ENCODE data around the gene FCMR. TPM values are rescaled to one million over a fixed set of nuclear protein-coding genes. Genes with fewer than 3 reads are reported as not detected.

The FCMR gene
- total and polyA plus RNA-seq, 8 donors, result 3.3 to 6.7 (median 4.8) TPM; not detected in 2

GRCh38 chr1:206890125-206891060 lies 31.3 kb downstream of the FCMR start:
- Histone ChIP-seq H3K4me3 (no peak overlapping the region), H3K4me1 (peaks cover 4 to 13% (median 8%) of the 10 kb centered on the region in 4 donors), H3K27ac (no peak overlapping the region), H3K36me3 (no peaks in the 10 kb centered on the region), H3K27me3 (peaks cover 0 to 20% (median 0%) of the 10 kb centered on the region in 3 donors), H3K9me3 (no peaks in the 10 kb centered on the region)
- TF ChIP-seq CTCF (IDR thresholded peaks at IDR 0.05) (no peak), POLR2A (IDR thresholded peaks at IDR 0.05) (no peak), EP300 (IDR thresholded peaks at IDR 0.05) (no peak)
- WGBS, 5 donors, result 51 to 66% (median 60%) methylated on average over 15 of the region's 15 CpGs
- no peak for DNase-seq
- intact Hi-C loops (cut with DNase I; ENCODE audit: low total_unique reads), result no loop called here

DNA sequence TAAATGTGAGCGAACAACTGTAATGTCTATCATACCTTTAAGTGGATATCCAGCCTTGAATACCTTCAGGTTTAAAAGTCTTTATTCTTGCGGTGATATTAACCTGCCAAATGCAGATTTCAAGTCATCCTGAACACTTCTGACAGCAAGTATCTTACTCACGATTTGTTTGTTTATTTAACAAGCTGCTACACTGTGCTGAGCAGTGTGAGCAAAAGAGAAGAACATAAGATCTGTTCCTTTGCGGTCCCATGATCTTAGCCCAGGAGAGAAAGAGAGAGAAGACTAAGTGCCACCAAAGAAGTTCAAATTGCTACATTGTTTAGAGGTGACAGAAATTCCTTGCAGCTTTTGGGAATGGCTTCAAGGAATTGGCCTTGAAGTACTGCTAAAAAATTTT lies 34.0 kb downstream of the FCMR start:
- no peak for TF ChIP-seq POLR2AphosphoS5 (IDR thresholded peaks at IDR 0.05)
- TF ChIP-seq EP300 (IDR thresholded peaks at IDR 0.05), result no peak
- no peak for TF ChIP-seq CTCF (IDR thresholded peaks at IDR 0.05)
- no peak for TF ChIP-seq POLR2A (IDR thresholded peaks at IDR 0.05)
- intact Hi-C loops (cut with DNase I; ENCODE audit: low total_unique reads), result no loop called here
- H3K9me3 ChIP-seq, result no peaks in the 10 kb centered on the region
- H3K4me1 ChIP-seq, result peaks cover 0 to 10% (median 3%) of the 10 kb centered on the region in 4 donors
- DNase-seq, result no peak
- peaks cover 0 to 20% (median 0%) of the 10 kb centered on the region in 3 donors for H3K27me3 ChIP-seq
- H3K27ac ChIP-seq, result no peak overlapping the region
- H3K36me3 ChIP-seq, result no peaks in the 10 kb centered on the region
- H3K4me3 ChIP-seq, result no peak overlapping the region
- WGBS, 5 donors, result 48 to 68% (median 65%) methylated on average over 4 of the region's 4 CpGs

- Histone ChIP-seq H3K27ac (no peak overlapping the region), H3K27me3 (peaks cover 0 to 17% (median 0%) of the 10 kb centered on the region in 3 donors), H3K4me3 (no peak overlapping the region), H3K36me3 (no peaks in the 10 kb centered on the region), H3K4me1 (peaks cover 0 to 10% (median 3%) of the 10 kb centered on the region in 4 donors), H3K9me3 (no peaks in the 10 kb centered on the region)
- TF ChIP-seq EP300 (IDR thresholded peaks at IDR 0.05) (no peak), POLR2A (IDR thresholded peaks at IDR 0.05) (no peak), POLR2AphosphoS5 (IDR thresholded peaks at IDR 0.05) (no peak), CTCF (IDR thresholded peaks at IDR 0.05) (no peak)
- no peak for DNase-seq
- intact Hi-C loops (cut with DNase I; ENCODE audit: low total_unique reads), result no loop called here
- 76 to 100% (median 86%) methylated on average over 1 of the region's 1 CpG for WGBS, 5 donors
Measured at GRCh38 chr1:206886831-206887230, 34.9 kb downstream of the FCMR start.

DNA sequence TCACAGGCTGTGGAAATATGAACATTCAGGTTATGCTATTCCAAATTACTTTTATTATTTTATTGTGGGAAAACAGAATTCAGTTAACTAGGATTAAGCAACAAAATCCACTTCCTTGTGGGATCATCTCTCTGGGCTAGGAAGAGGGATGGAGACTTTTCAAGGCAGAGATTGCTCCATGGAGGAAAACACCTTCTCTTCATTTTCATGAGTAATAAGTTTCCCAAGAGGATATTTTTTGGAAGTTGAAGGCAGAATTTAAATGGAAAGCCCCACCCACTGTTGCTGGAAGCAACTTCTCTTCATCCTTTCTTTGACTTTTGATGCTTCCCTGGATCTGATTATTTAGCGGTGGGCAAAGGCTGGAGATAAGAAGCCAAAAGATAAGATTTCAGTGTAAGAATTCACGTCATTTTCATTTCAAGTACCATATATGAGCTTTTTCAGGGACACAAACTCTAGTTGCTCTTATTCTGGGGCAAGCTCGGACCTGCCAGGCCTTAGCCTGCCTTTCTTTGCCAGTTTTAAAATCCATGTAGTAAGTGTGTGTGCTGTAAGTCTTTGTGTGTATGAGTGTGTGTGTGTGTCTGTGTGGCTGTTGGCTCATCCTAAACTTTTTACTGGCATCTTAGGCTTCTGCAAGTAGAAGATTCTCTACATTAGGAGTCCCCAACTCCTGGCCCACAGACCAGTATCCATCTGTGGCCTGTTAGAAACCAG lies 36.2 kb downstream of the FCMR start:
- intact Hi-C loops (cut with DNase I; ENCODE audit: low total_unique reads), result no loop called here
- H3K27me3 ChIP-seq, result peaks cover 0 to 6% (median 0%) of the 10 kb centered on the region in 3 donors
- H3K9me3 ChIP-seq, result no peaks in the 10 kb centered on the region
- WGBS, 5 donors, result 63 to 65% (median 64%) methylated on average over 3 of the region's 3 CpGs
- no peak overlapping the region for H3K27ac ChIP-seq
- TF ChIP-seq EP300 (IDR thresholded peaks at IDR 0.05), result no peak
- TF ChIP-seq POLR2AphosphoS5 (IDR thresholded peaks at IDR 0.05), result no peak
- TF ChIP-seq CTCF (IDR thresholded peaks at IDR 0.05), result no peak
- peaks cover 0 to 5% (median 0%) of the 10 kb centered on the region in 4 donors for H3K4me1 ChIP-seq
- no peaks in the 10 kb centered on the region for H3K36me3 ChIP-seq
- H3K4me3 ChIP-seq, result no peak overlapping the region
- DNase-seq, result no peak

Measured in stomach (tissue), 9 donors.